Body of pancreas (tissue), 4 donors: ENCODE results near the gene PHACTR3.

Source experiments
- CTCF ChIP-seq, 7 experiments: fragments of 450-650 bp in 4 of 7; fragments of 200-600 bp in 3 of 7; sonication (generic) in 3 of 7; IDR thresholded peaks; one replicate each; pipeline ENCODE4 v1.5.1; 2016 to 2019; ENCODE audit warnings: antibody characterized with exemption in 7 of 7
- POLR2A ChIP-seq, 3 donors: fragments of 450-650 bp; IDR thresholded peaks; one replicate each; pipeline ENCODE4 v1.6.1; 2016; ENCODE audit warnings: antibody characterized with exemption in 3 of 3, mild to moderate bottlenecking in 2 of 3

- TF ChIP-seq CTCF (IDR thresholded peaks at IDR 0.05) (no peak), POLR2A (IDR thresholded peaks at IDR 0.05) (no peak)
Observed at GRCh38 chr20:59705651-59706399, 101.5 kb downstream of the PHACTR3 start.
